PC-9 (cell line): ENCODE results near the gene MS4A6A. TPM values are rescaled to one million over a fixed set of nuclear protein-coding genes. Genes with fewer than 3 reads are reported as not detected.

Experiments used
- Bru-seq: library from RNA; stranded (reverse); fragments of 400-500 nt; gene quantifications from one replicate; lab custom pipeline; 2021; lab: Mats Ljungman, UMichigan
- BruChase-seq, 2 experiments: library from RNA; stranded (reverse); fragments of 400-500 nt; gene quantifications; one replicate each; lab custom pipeline; 2021; lab: Mats Ljungman, UMichigan
- BruUV-seq: library from RNA; stranded (reverse); fragments of 400-500 nt; replicated peaks from 2 replicates; lab custom pipeline; 2021; lab: Mats Ljungman, UMichigan
- CTCF ChIA-PET: fragments of 300-600 bp; sonication (Branson Sonifier 250); formaldehyde crosslinking; loops from one replicate; lab custom pipeline; 2022; ENCODE audit warnings: antibody characterized with exemption; lab: Charles Lee
- POLR2A ChIA-PET: fragments of 300-600 bp; sonication (Branson Sonifier 250); formaldehyde crosslinking; loops from one replicate; lab custom pipeline; 2022; ENCODE audit warnings: antibody characterized with exemption; ENCODE audit not compliant: unreplicated experiment; lab: Charles Lee
- DNase-seq, 2 experiments: peaks; one replicate each; pipeline versions ENCODE4 v3.0.0 to v3.0.0-alpha.2; 2015 to 2022; ENCODE audit warnings: mixed read lengths in 1 of 2
- H2AFZ ChIP-seq: fragments of 200-600 bp; sonication (generic); 2 replicates; pipeline ENCODE4 v1.8.1; 2017; ENCODE audit warnings: antibody characterized with exemption
- H3F3A ChIP-seq: fragments of 200-600 bp; sonication (generic); 2 replicates; pipeline ENCODE4 v1.8.1; 2017; ENCODE audit warnings: antibody characterized with exemption, mild to moderate bottlenecking, low read depth; ENCODE audit not compliant: insufficient read depth
- H3K27ac ChIP-seq: fragments of 200-600 bp; sonication (generic); 2 replicates; pipeline ENCODE4 v1.6.1; 2016; ENCODE audit warnings: mixed run types
- H3K27me3 ChIP-seq: fragments of 200-600 bp; sonication (generic); 2 replicates; pipeline ENCODE4 v1.6.1; 2016; ENCODE audit warnings: low read depth, mixed run types; ENCODE audit not compliant: insufficient read depth
- H3K36me3 ChIP-seq: fragments of 200-600 bp; sonication (generic); 2 replicates; pipeline ENCODE4 v1.6.1; 2016; ENCODE audit warnings: low read depth, mixed run types
- H3K4me1 ChIP-seq: fragments of 200-600 bp; sonication (generic); replicated peaks from 2 replicates; pipeline ENCODE4 v1.6.1; 2016; ENCODE audit warnings: mixed run types; ENCODE audit not compliant: insufficient read depth
- H3K4me2 ChIP-seq: fragments of 200-600 bp; sonication (generic); 2 replicates; pipeline ENCODE4 v1.6.1; 2017; ENCODE audit warnings: mixed run types
- H3K4me3 ChIP-seq: fragments of 200-600 bp; sonication (generic); 2 replicates; pipeline ENCODE4 v1.6.1; 2016; ENCODE audit warnings: mixed run types
- H3K79me2 ChIP-seq: fragments of 200-600 bp; sonication (generic); 2 replicates; pipeline ENCODE4 v1.6.1; 2017; ENCODE audit warnings: low read depth, mixed run types
- H3K9me2 ChIP-seq: fragments of 200-600 bp; sonication (generic); 2 replicates; pipeline ENCODE4 v1.8.1; 2017; ENCODE audit warnings: mild to moderate bottlenecking; ENCODE audit not compliant: insufficient read depth
- H3K9me3 ChIP-seq: fragments of 200-600 bp; sonication (generic); 2 replicates; pipeline ENCODE4 v1.8.1; 2016; ENCODE audit warnings: low read depth; ENCODE audit not compliant: insufficient read depth
- H4K20me1 ChIP-seq: fragments of 200-600 bp; sonication (generic); 2 replicates; pipeline ENCODE4 v1.8.1; 2017; ENCODE audit not compliant: insufficient read depth
- CTCF ChIP-seq: fragments of 200-600 bp; sonication (generic); conservative IDR thresholded peaks from 2 replicates; pipeline ENCODE4 v1.6.1; 2017; ENCODE audit warnings: mixed run types, antibody characterized with exemption, mild to moderate bottlenecking, moderate library complexity
- EZH2 ChIP-seq: fragments of 200-600 bp; sonication (generic); IDR thresholded peaks from 2 replicates; pipeline ENCODE4 v1.8.0; 2017; ENCODE audit warnings: antibody characterized with exemption, low read depth
- intact Hi-C: fragments of 100-400 bp; cut with micrococcal nuclease; formaldehyde crosslinking; loops from one replicate; pipeline ENCODE4 v1.10.0; 2022; ENCODE audit not compliant: unreplicated experiment
- long read RNA-seq: library from polyadenylated mRNA; stranded (forward); transcript quantifications from one replicate; pipeline ENCODE4 v2.0.0, GENCODE V29; 2022
- total RNA-seq: library from RNA; stranded (reverse); gene quantifications from 2 replicates; pipeline ENCODE4 v1.2.3, GENCODE V29; 2021

Gene MS4A6A
- not detected in 2 replicates for total RNA-seq
- not detected for Bru-seq, nascent RNA
- not detected for BruChase-seq, experiment 1, labeled RNA remaining after a 2-hour chase
- BruChase-seq, experiment 2, labeled RNA remaining after a 6-hour chase, result not detected
- long read RNA-seq, result 0 reads

GRCh38 chr11:60182541-60183330, at the start of gene MS4A6A:
Gene MS4A6A, minus strand, starts transcription at chr11:60183083. Its CDS starts 1,356 bp downstream, at chr11:60181727.
- DNase-seq, result no peak
- intact Hi-C loops, result no loop called here
- Histone ChIP-seq H3K9me3 (no peaks in the 10 kb centered on the region), H3K9me2 (no peaks in the 10 kb centered on the region; the same call in 1 of the 2 replicates), H3K36me3 (no peaks in the 10 kb centered on the region), H4K20me1 (no peaks in the 10 kb centered on the region), H3K4me1 (no peaks in the 10 kb centered on the region), H2AFZ (peak within 1 kb of the TSS; percentile 50; the same call in 1 of the 2 replicates), H3K27ac (no peak within 1 kb of the TSS), H3K4me3 (no peak within 1 kb of the TSS), H3K4me2 (no peak within 1 kb of the TSS), H3K79me2 (no peaks in the 10 kb centered on the region), H3K27me3 (no peaks in the 10 kb centered on the region), H3F3A (no peaks in the 10 kb centered on the region)
- ChIA-PET CTCF (interaction anchor here (0.6 kb wide), 1 partner anchor 1007 kb away, joined by 5 read pairs; no protein-coding TSS in a partner anchor), POLR2A (no interaction called here)
- no TSS peak for BruUV-seq
- TF ChIP-seq EZH2, result no peak
- TF ChIP-seq CTCF, result no peak

DNA sequence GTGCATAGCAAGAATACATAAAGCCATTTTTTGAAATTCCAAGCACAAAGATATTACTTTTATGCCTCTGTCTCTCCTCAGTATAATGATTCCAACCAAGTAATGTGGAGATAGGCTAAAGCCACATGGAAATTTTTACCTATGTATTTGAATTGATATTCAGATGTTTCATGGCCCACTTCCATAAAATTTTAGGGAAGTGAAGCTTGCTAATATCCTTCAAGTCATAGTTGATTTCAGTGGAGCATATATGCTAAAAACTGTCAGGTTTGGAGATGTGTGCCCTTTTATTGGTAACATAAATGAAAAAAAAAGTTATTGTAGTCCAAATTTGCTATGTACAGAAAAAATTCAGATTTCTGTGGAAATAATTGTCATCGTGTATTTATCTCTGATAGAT, 47.8 kb upstream of the MS4A6A start:
- Histone ChIP-seq H3K79me2 (no peaks in the 10 kb centered on the region), H3K4me3 (no peak overlapping the region), H3K27ac (no peak overlapping the region), H3K36me3 (no peaks in the 10 kb centered on the region), H3K9me3 (no peaks in the 10 kb centered on the region), H4K20me1 (no peaks in the 10 kb centered on the region), H3K27me3 (no peaks in the 10 kb centered on the region), H2AFZ (no peak overlapping the region), H3F3A (no peaks in the 10 kb centered on the region), H3K9me2 (no peaks in the 10 kb centered on the region), H3K4me2 (no peak overlapping the region), H3K4me1 (no peaks in the 10 kb centered on the region)
- TF ChIP-seq EZH2, result no peak
- no peak for TF ChIP-seq CTCF
- POLR2A ChIA-PET, result no interaction called here
- intact Hi-C loops, result no loop called here
- BruUV-seq, result no TSS peak
- CTCF ChIA-PET, result no interaction called here
- DNase-seq, result no peak

DNA sequence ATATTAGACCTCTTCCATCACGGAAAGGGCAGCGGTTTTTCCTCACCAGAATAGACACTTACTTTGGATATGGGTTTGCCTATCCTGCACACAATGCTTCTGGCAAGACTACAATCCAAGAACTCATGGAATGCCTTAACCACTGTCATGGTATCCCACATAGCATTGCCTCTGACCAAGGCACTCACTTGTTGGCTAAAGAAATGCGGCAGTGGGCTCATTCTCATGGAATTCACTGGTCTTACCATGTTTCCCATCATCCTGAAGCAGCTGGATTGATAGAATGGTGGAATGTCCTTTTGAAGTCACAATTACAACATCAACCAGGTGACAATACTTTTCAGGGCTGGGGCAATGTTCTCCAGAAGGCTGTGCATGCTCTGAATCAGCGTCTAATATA, 39.3 kb upstream of the MS4A6A start:
- no peaks in the 10 kb centered on the region for H3K9me2 ChIP-seq
- no peak overlapping the region for H2AFZ ChIP-seq
- no peak for DNase-seq
- no peak overlapping the region for H3K4me3 ChIP-seq
- no TSS peak for BruUV-seq
- H3K4me1 ChIP-seq, result no peaks in the 10 kb centered on the region
- TF ChIP-seq CTCF (no peak), EZH2 (no peak)
- ChIA-PET POLR2A (no interaction called here), CTCF (no interaction called here)
- no peak overlapping the region for H3K4me2 ChIP-seq
- H3K79me2 ChIP-seq, result no peaks in the 10 kb centered on the region
- H3K36me3 ChIP-seq, result no peaks in the 10 kb centered on the region
- H3K27me3 ChIP-seq, result peaks cover 13% of the 10 kb centered on the region; the same call in 1 of the 2 replicates
- no peaks in the 10 kb centered on the region for H3F3A ChIP-seq
- no peaks in the 10 kb centered on the region for H3K9me3 ChIP-seq
- H4K20me1 ChIP-seq, result no peaks in the 10 kb centered on the region
- intact Hi-C loops, result no loop called here
- H3K27ac ChIP-seq, result no peak overlapping the region
